ENCODE data around the gene SPATA32.
A peak's percentile ranks its signal among the peaks of the same experiment; 100 is the strongest.
"Not testable (repeated sequence)": the region's sequence is repeated elsewhere in the genome, so short reads cannot be mapped to it uniquely, and the experiment has no call there.

The SPATA32 gene, protein sequence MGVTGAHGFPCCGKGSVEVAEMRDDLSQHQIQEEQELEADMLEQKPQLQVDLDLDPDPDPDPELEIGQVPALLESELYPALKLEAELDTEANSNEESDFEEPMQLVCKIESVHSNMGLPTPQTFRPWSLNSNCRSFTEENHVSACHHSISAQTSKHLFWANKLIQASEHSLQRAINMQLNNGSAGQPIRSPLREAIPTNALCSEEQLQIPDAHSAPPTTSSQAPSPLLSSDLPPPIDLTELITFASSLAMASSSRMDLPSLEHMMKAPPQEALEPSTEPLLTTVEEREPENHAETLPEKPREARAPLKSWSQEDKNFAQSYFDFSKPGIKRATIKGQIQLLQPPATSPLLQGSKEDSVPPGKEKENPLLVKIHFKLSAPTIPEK

GRCh38 chr17:45261577-45262515 lies at the start of gene SPATA32:
Gene SPATA32, minus strand, starts transcription at chr17:45262094. Its CDS starts 78 bp downstream, at chr17:45262016.
- DNase-seq, result no peak

GRCh38 chr17:45311401-45311759 lies 49.5 kb upstream of the SPATA32 start:
- DNase-seq, result no peak

DNA sequence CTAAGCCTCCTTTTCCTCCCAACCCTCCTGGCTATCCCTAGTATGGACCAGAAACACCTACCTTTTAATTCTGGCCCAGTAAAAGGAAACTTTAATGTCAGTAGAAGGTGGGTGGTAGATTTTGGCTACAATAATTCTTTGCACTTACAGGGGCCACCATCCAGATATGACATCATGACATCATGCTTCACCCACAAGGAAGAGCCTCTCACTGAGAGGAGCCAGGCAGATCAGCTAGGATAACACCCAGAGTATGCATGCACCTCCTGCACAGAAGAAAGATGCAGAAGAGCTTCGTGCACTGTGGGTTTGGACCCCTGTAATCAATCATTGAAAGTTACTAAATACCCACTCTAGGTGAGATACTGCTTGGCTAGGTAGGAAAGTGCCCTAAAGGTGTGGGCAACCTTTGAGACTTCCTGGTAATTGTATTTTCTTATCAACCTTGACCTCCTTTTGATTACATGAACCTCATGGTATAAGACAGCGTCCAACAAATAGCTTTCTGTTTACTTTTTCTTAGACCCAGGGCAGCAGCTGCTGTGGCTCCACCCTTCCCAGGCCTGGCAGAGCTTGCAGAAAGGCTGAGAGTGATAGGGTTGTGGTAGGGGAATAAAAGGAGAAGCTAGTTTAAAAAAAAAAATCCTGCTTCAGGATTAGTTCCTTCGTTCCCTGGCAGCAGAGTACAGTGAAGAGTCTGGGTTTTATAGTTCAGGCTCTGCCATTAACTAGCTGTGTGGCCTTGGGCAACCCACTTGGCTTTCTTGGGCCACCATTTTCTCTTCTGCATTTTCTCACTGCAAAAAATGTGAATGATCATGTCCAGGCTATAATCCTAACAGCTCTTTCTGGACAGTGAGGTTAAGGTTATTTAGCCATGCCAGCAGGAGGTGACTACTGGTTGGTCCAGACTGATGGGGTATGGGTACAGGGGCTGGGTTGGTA lies 48.8 kb upstream of the SPATA32 start:
- DNase-seq, result peak; percentile 38

GRCh38 chr17:45309400-45309799 lies 47.5 kb upstream of the SPATA32 start:
- no peak for DNase-seq

- DNase-seq, result no peak
These were observed 46.9 kb upstream of the SPATA32 start for GRCh38 chr17:45308840-45309239.

GRCh38 chr17:45308016-45308365 lies 46.1 kb upstream of the SPATA32 start:
- no peak for DNase-seq

DNA sequence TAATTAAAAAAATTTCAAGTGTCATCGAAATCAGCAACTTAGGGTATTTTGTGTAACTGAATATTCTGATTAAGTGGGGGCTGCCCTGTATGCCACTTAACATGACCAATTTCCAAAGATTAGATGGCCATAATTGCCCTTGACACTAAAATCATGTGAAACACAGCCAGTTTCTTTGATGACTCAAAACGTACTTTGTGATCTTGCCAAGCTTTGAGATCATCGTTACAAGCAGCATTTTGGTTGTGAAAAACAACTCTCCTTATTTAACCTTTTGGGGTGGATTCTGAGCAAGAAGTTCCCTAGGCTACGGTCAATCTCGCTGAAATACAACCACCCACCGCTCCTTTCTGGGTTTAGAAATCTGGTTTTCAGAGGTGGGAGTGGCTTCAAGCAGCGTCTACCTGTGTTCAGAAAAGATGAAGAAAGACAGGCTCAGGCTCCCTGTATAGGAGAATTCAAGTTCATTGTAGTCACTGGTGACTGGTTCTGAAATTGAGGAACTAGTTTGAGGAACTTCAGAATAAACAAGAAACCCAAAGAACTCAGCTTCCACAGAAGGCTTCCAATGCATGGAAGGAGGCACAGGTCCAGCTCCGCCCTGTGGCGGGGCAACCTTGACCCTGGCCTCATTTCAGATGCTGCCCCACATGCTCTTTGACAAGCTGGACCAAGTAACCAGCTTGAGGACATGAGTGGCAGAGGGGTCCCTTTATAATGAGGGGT lies 45.6 kb upstream of the SPATA32 start:
- no peak for DNase-seq

DNA sequence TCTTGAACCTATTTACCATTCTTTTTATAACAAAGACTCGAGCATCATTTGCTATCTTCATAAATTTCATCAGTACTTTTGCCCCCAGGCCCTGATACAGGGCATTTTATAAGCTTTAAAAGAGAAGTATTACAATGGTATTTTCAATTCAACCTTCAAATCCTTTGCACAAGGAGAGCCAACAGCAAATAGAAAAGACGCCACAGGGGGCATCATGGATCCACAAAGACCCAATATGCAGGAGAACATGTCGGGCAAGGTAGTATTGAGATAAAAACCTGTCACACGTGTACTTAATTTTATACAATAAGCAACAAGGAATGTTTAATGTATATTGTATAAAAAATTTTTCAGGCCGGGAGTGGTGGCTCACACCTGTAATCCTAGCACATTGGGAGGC lies 44.7 kb upstream of the SPATA32 start:
- DNase-seq, result no peak

DNA sequence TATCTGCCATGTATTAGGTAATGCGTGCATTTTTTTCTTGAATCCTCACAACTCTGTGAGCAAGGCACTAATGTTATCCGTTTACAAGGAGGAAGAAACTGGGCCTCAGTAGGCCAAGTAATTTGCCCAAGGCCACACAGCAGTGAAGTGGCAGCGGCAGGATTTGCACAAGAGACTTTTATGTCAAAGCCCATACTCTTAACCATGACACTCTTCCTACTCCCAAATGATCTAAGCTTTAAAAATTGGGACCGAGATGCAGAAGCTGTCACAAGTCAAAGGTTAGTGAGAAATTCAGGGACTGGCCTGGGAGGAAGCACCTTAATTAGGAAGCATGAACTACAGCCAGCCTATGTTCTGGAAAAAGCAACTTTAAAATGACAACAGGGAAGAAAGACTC lies 44.2 kb upstream of the SPATA32 start:
- no peak for DNase-seq

DNA sequence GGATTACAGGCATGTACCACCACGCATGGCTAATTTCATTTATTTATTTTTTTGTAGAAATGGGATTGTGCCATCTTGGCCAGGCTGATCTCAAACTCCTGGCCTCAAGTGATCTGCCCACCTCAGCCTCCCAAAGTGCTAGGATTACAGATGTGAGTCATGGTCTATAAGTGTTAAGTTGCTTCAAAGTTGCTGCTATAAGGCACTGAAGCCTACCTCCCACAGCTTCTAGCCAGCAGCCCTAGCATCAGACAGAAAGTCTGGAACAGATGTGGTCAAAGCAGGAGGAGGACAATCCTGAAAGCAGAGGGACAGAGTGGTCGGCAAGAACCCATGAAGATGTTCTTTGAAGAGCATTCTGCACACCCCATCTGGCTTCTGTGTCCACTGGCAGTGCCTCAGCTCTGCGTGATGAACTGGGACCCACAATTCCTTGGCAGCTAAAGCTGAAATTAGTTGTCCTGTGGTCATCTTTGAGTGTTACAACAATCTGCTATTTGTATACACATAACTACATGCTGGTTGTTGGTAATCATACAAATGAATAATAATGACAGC lies 43.7 kb upstream of the SPATA32 start:
- no peak for DNase-seq

DNA sequence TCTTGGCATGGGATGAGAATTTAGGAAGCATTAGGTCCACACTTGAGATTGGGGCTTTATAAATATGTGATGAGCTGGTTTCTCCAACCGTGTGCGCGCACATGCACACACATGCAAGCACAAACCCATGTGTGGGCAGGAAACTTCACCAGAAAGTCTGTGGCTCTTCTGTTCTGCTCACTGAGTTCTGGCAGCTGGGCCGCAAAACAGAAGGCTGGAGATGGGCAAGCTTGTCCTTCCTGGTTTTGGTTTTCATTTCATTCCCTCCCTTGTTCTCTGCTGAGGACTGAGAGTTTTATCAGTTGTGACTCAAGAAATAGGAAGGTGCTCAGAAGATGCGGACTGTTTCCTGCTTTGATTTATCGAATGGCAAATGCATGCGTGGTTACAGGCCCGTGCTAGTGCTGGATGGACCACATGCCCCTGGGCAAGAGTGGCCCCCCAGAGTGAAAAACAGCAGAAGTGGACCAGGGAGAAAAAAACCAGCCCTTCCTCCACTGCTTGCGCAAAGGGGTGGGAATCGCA lies 40.8 kb upstream of the SPATA32 start:
- no peak for DNase-seq

DNA sequence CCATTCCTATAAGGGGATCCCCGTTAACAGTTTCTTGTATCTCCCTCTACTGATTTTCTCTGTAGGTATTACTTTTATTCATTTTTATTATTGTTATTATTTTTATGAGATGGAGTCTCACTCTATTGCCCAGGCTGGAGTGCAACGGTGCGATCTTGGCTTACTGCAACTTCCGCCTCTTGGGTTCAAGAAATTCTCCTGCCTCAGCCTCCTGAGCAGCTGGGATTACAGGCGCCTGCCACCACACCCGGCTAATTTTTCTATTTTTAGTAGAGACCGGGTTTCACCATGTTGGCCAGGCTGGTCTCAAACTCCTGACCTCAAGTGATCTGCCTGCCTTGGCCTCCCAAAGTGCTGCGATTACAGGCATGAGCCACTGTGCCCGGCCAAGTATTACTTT lies 40.3 kb upstream of the SPATA32 start:
- DNase-seq, result not testable (repeated sequence)

DNA sequence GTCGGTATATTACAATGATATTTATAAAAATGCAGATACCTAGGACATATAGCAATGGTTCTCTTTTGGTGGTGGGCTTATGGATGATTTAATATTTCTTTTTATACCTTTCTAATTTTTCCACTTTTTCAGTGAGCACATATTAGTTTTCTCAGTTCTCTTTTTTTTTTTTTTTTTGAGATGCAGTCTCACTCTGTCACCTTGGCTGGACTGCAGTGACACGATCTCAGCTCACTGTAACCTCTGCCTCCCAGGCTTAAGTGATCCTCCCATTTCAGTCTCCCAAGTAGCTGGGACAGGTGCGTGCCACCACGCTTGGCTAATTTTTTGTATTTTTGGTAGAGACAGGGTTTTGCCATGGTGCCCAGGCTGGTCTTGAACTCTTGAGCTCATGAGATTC lies 39.8 kb upstream of the SPATA32 start:
- DNase-seq, result no peak

DNA sequence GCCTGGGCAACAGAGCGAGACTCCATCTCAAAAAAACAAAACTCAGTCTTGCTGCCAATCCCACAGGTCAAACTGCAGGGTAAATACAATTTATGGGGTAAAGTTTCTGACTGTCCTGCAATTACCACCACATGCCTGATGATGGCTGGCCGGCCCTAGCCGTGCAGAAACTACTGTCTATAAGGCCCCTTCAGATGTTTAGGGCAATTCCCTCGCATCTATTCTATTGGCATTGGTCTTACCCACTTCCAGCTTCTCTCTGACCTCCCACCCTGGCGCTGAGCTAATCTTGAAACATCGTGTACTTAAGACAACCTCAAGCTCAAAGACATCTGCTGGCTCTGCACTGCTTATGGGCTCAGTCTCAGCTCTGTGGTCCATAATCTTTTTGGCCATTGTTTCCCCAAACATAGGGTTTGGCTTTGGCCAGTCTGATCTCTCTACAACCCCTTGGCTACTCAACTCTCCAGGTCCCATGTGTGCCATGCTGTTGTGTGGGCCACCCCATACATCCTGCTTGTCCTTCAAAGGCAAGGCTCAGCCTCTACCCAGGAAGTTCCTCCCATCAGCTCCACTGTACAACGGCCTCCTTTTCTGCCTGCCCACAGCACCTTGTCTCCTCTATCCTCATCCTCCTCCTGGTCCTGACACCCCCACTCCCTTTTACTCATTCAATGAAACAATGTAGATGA lies 38.3 kb upstream of the SPATA32 start:
- DNase-seq, result no peak

DNA sequence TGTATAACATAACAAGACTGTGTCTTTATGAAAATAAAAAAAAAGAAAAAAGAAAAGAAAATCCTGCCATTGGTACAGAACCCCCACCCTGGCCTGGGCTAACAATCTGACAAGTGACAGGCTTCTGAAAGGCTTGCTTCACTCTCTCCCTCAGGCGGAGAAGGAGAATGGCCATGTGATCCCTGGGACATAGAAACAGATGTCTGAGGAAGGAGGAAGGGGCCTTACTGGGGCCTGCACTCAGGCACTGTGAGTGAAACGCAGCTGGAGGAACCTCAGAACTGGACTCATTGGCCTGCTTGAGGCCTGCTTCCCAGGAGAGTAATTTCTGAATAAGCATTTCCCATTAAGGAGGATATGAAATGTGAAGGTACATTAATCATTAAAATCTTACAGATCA lies 37.5 kb upstream of the SPATA32 start:
- no peak for DNase-seq

DNA sequence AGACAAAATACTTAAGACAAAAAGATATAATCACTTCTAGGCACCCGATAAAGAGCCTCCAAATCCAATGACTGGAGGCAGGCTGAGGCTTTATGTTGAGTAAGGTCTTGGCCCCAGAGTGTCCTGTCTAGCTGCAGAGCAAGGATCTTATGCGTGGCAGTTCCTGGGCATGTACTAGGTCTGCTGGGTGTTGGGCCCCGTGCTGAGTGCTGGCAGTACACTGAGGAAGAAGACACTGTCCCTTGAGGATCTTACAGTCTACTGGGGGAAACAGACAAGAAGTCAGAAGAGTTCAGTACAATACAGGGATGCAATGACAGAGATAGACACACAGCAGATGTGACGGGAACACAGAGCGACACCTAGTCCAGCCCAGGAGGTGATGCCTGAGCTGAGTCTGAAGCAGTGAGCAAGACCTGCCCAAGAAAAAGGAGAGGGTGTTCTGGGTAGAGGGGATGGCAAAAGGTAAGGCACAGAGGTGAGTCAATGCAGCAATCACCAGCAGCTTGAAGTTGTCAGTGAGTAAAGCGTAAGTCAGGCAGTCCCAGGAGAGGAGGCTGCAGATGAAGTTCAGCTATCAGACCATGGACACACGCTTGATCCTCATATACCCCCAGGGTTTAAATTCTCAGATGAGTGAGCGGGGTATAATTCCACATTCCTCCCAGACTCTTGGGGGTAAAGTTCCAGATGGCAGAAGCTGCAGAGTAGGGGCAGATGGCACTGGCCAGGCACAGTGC lies 36.8 kb upstream of the SPATA32 start:
- no peak for DNase-seq

DNA sequence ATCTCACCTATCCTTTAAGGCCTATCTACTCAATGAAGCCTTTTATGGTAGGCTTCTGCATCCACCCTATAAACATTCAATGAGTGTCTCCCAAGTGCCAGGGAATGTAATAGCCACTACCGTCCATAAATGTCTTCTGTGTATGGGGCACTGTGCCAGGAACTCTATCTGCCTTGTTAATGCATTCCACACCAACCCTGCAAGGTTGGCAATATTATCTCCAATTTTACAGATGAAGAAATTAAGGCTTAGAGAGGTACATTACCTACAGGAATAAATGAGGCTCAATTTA lies 34.9 kb upstream of the SPATA32 start:
- DNase-seq, result no peak

GRCh38 chr17:45296003-45296832 lies 34.3 kb upstream of the SPATA32 start:
- no peak for DNase-seq

- no peak for DNase-seq
These were observed 32.6 kb upstream of the SPATA32 start for GRCh38 chr17:45294506-45294905.

Data from COR-L47 (cell line).